Spinal cord (tissue), 10 donors: Measurements from ENCODE around the gene ST3GAL3. TPM values are rescaled to one million over a fixed set of nuclear protein-coding genes. Genes with fewer than 3 reads are reported as not detected.

Source experiments
- DNase-seq, 6 donors: peaks; one replicate each; pipeline versions ENCODE4 v3.0.0 to v3.0.0-alpha.2; 2013 to 2015; ENCODE audit warnings: low spot score in 6 of 6, low read depth in 4 of 6
- H3K27ac ChIP-seq: one replicate; pipeline ENCODE4 v1.5.1; 2013; ENCODE audit warnings: low read depth, low read length, control low read depth
- H3K27me3 ChIP-seq: one replicate; pipeline ENCODE4 v1.6.1; 2013; ENCODE audit warnings: low read length; ENCODE audit not compliant: control insufficient read depth, insufficient read depth
- H3K36me3 ChIP-seq: one replicate; pipeline ENCODE4 v1.6.1; 2013; ENCODE audit warnings: low read length; ENCODE audit not compliant: control insufficient read depth, insufficient read depth
- H3K4me1 ChIP-seq: one replicate; pipeline ENCODE4 v1.6.1; 2013; ENCODE audit warnings: low read length; ENCODE audit not compliant: control insufficient read depth, insufficient read depth
- H3K4me3 ChIP-seq: one replicate; pipeline ENCODE4 v1.5.1; 2013; ENCODE audit warnings: low read depth, low read length, control low read depth
- H3K9me3 ChIP-seq: one replicate; pipeline ENCODE4 v1.6.1; 2013; ENCODE audit warnings: low read length; ENCODE audit not compliant: control insufficient read depth, insufficient read depth
- WGBS: methylation state at CpG from one replicate; pipeline ENCODE4 v1.1.5; 2013; ENCODE audit warnings: missing lambda C conversion rate; ENCODE audit not compliant: insufficient coverage; 5-methylcytosine and 5-hydroxymethylcytosine counted together
- long read RNA-seq, 4 donors: transcript quantifications; one replicate each; lab custom pipeline, GENCODE V29; 2026
- polyA plus RNA-seq, 2 donors: library from polyadenylated mRNA; unstranded; fragments of 120-200 nt; gene quantifications; one replicate each; pipeline ENCODE4 v1.2.1, GENCODE V29; 2013; ENCODE audit not compliant: insufficient read length in 2 of 2
- total RNA-seq, 2 donors: library from RNA; depleted of rRNA in 1 of 2; stranded (reverse); fragments of 120-200 nt in 1 of 2; fragments of >200 nt in 1 of 2; gene quantifications; one replicate each; pipeline versions ENCODE4 v1.2.3 to v1.2.4, GENCODE V29; 2013 to 2014
- donor health status: healthy.

ST3GAL3 gene, protein sequence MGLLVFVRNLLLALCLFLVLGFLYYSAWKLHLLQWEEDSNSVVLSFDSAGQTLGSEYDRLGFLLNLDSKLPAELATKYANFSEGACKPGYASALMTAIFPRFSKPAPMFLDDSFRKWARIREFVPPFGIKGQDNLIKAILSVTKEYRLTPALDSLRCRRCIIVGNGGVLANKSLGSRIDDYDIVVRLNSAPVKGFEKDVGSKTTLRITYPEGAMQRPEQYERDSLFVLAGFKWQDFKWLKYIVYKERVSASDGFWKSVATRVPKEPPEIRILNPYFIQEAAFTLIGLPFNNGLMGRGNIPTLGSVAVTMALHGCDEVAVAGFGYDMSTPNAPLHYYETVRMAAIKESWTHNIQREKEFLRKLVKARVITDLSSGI
- 10 to 100 TPM; 29.6 to 39.5 TPM for total RNA-seq
- 10 to 100 TPM; 66.2 to 71.0 TPM for polyA plus RNA-seq
- long read RNA-seq, donor 1, transcript ST3GAL3-205 (12 exons, 2,299 nt), result major isoform, 7 of 14 reads
- long read RNA-seq, donor 1, partial matches to known transcripts, result 0 of 14 reads
- long read RNA-seq, donor 1, other reads (novel, unspliced or antisense), result 0 of 14 reads
- long read RNA-seq, donor 2, partial matches to known transcripts, result 0 of 3 reads
- long read RNA-seq, donor 2, other reads (novel, unspliced or antisense), result 0 of 3 reads
- long read RNA-seq, donor 3, transcript ST3GAL3-205 (12 exons, 2,299 nt), result major isoform, 5 of 10 reads
- long read RNA-seq, donor 3, partial matches to known transcripts, result 0 of 10 reads
- long read RNA-seq, donor 3, other reads (novel, unspliced or antisense), result 0 of 10 reads
- long read RNA-seq, donor 4, partial matches to known transcripts, result 0 of 4 reads
- long read RNA-seq, donor 4, other reads (novel, unspliced or antisense), result 0 of 4 reads

DNA sequence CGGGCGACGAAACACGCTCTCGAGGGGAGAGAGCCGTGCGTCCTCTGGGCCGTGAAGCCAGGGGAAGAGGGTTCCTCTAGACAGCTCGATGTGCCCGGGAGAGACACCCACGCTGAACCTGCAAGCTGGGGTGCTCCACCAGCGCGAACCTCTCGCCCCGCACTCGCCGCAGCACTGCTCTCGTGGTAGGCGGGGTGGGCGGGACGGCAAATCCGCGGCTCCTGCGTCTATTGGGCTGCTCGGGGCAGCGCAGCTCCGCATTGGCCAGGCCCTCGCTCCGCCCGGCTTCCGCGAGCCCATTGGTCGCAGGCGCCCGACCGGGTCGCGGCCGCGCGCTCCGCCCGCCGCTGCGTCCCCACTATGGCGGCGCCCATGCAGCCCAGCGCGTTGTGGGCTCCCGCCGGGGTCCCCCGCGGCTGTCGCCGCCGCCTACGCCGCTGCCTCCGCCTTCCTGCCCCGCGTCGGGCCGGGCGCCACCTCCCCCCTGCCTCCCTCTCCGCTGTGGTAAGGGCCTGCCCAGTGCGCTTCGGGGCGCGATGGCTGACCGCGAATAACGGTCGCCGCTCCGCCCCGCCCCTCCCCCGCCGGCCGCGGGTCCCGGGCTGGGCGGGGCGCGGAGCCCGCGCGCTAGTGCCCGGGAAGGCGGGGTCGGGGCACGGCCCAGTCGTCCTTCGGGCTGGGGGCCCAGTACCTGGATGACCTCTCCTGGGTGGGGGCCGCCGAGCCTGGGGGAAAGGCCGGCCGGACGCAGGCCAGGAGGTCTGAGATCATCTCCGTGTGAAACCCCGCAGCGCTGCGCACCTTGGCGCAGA is at the start of gene ST3GAL3:
Gene ST3GAL3 (plus strand): TSS at position 347 of the 812 bp plus-strand sequence. CDS start 28,727 bp downstream, outside the sequence.
- H3K27ac ChIP-seq, result peak within 1 kb of the TSS; percentile 80
- WGBS, result under 1% methylated on average over 103 of the region's 103 CpGs
- H3K36me3 ChIP-seq, result peaks cover 40% of the 10 kb centered on the region

DNA sequence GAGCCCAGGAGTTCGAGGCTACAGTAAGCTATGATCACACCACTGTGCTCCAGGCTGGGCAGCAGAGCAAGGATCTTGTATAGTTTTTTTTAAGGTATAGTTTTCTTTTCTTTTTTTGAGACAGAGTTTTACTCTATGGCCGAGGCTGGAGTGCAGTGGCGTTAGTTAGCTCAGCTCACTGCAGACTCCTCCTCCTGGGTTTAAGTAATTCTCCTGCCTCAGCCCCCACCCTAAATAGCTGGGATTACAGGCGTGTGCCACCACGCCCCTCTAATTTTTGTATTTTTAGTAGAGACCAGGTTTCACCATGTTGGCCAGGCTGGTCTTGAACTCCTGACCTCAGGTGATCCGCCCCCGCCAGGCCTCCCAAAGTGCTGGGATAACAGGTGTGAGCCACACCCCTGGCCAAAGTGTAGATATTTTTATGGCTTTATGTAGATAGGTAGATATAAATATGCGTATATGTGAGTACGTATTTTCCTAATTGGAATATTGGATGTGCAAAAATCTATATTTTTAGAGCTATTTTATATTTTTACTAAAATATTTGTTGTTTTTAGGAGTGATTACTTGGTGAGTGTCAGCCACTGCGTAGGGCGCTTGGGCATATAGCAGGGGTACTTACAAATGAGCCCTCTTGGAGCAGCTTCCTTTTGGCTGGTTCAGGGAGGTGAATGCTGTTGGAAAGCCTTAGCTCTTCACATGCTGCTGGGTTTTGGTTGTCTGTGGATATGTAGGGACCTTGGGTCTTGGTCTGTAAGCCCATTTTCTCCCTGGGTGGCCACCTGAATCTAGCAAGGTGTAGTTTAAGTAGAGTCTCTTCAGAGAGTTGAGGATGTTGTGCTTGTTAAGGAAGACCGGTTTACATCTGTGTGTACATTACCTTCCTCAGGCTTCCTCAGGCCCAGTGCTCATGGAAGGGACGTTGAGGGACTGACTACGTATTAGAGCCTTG is 47.8 kb upstream of the ST3GAL3 start:
- DNase-seq, result no peak
- H3K27ac ChIP-seq, result no peak overlapping the region
- 89% methylated on average over 6 of the region's 14 CpGs for WGBS
- no peaks in the 10 kb centered on the region for H3K4me1 ChIP-seq
- no peaks in the 10 kb centered on the region for H3K9me3 ChIP-seq
- no peaks in the 10 kb centered on the region for H3K27me3 ChIP-seq
- H3K4me3 ChIP-seq, result no peak overlapping the region
- peaks cover 90% of the 10 kb centered on the region for H3K36me3 ChIP-seq

More for the DNA sequence above, at the start of gene ST3GAL3:
- Histone ChIP-seq H3K4me3 (peak within 1 kb of the TSS; percentile 76), H3K4me1 (peaks cover 22% of the 10 kb centered on the region), H3K27me3 (no peaks in the 10 kb centered on the region), H3K9me3 (no peaks in the 10 kb centered on the region)
- DNase-seq, result peak; percentile 70 to 97 (median 82)

DNA sequence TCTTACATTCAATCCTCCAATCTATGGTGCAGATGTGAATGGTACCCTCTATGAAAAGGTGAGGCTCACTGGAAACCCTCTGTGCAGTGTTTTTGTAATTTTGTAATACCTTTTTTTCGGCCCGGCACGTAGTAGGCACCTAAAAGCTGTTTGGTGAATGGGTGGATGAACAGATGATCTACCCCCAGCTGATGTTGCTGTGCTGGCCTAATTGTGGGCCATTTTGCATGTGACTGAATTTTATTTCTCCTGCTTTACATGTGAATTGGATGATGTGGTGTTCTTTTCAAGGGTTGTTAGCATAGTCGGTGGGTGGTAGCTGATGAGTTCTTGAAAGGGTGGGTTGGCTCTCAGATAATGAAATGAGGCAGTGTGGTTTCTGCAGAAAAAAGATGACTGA is 47.0 kb upstream of the ST3GAL3 start:
- 37% methylated on average over 2 of the region's 4 CpGs for WGBS
- H3K27ac ChIP-seq, result no peak overlapping the region
- H3K4me1 ChIP-seq, result no peaks in the 10 kb centered on the region
- H3K27me3 ChIP-seq, result no peaks in the 10 kb centered on the region
- peaks cover 82% of the 10 kb centered on the region for H3K36me3 ChIP-seq
- H3K9me3 ChIP-seq, result no peaks in the 10 kb centered on the region
- H3K4me3 ChIP-seq, result no peak overlapping the region
- peak in 1 of 6 donors; percentile 39 for DNase-seq

DNA sequence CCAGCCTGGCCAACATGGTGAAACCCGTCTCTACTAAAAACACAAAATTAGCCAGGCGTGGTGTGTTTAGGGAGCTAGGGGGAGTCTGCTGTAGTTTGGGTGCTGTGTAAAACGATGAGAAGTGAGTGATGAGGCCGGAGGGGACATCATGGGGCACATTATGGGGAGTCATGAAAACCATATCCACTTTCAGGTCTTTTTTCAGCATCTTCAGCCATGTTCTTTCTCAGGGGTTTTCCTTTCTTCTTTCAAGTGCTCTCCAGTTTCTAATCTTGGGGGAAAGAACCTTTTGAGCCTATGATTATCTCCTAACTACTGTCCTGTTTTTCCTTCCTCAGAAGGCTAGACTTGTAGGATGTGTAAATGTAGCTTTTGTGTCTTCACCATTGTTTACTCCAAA is 43.0 kb upstream of the ST3GAL3 start:
- H3K4me1 ChIP-seq, result no peaks in the 10 kb centered on the region
- peaks cover 85% of the 10 kb centered on the region for H3K36me3 ChIP-seq
- H3K27me3 ChIP-seq, result no peaks in the 10 kb centered on the region
- no peak overlapping the region for H3K27ac ChIP-seq
- H3K4me3 ChIP-seq, result no peak overlapping the region
- no peaks in the 10 kb centered on the region for H3K9me3 ChIP-seq
- no CpG with 5 or more reads among the region's 4 CpGs for WGBS
- DNase-seq, result no peak

DNA sequence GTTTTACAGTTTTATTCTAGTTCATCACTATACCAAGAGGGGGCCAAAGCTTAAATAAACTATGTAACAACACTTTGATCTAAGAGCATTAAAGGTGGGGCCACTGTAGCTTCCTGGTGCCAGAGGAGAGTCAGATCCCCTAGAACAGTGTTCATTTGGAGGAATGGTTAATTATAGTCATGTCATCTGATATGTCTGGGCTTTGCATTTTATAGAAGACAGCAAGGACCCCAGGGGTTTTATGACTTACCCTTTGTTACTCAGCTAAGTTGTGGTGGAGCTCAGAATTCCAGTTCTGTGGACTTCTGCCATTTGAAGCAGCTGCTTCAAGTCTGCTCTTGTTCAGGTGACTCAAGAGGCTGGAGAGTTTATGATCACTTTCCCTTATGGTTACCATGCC is 40.7 kb upstream of the ST3GAL3 start:
- Histone ChIP-seq H3K9me3 (no peaks in the 10 kb centered on the region), H3K36me3 (peaks cover 88% of the 10 kb centered on the region), H3K4me1 (no peaks in the 10 kb centered on the region), H3K27ac (no peak overlapping the region), H3K27me3 (no peaks in the 10 kb centered on the region), H3K4me3 (no peak overlapping the region)
- no peak for DNase-seq

DNA sequence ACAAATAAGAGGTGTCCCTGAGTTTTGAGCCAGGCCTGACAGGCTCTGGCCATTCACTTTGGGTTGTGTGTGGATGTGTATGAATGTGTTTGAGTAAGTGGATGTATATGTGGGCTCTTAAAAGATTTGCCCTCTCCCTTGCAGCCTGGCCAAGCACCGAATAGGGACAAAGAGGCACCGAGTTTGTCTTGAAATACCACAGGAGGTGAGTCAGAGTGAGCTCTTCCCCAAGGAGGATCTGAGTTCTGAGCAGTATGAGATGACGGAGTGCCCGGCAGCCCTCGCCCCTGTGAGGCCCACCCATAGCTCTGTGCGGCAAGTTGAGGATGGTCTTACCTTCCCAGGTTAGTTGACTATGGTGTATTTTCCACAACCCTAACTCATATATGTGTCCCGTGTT is 38.4 kb upstream of the ST3GAL3 start:
- Histone ChIP-seq H3K36me3 (peaks cover 84% of the 10 kb centered on the region), H3K9me3 (no peaks in the 10 kb centered on the region), H3K27me3 (no peaks in the 10 kb centered on the region), H3K4me1 (no peaks in the 10 kb centered on the region), H3K4me3 (no peak overlapping the region), H3K27ac (no peak overlapping the region)
- no peak for DNase-seq
- 96% methylated on average over 4 of the region's 7 CpGs for WGBS

DNA sequence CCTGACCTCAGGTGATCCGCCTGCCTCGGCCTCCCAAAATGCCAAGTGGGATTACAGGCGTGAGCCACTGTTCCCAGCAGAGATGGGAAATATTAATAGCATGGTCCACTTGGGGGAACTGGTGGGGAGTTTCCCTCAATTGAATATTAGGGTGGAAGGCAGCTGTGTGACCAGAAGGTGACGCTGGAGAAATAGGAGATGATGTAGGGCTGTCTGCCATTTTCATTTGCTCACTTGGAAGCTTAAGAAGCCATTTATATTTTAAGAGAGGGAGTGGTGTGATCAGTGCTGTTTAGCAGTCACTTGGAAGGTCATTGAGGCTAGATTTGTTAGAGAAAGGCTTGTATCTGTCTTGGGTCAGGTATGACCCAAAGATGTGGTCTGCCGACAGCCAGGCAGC is 37.5 kb upstream of the ST3GAL3 start:
- H3K4me1 ChIP-seq, result no peaks in the 10 kb centered on the region
- no peaks in the 10 kb centered on the region for H3K27me3 ChIP-seq
- H3K27ac ChIP-seq, result no peak overlapping the region
- H3K36me3 ChIP-seq, result peaks cover 86% of the 10 kb centered on the region
- WGBS, result 95% methylated on average over 4 of the region's 5 CpGs
- no peak overlapping the region for H3K4me3 ChIP-seq
- DNase-seq, result no peak
- no peaks in the 10 kb centered on the region for H3K9me3 ChIP-seq

DNA sequence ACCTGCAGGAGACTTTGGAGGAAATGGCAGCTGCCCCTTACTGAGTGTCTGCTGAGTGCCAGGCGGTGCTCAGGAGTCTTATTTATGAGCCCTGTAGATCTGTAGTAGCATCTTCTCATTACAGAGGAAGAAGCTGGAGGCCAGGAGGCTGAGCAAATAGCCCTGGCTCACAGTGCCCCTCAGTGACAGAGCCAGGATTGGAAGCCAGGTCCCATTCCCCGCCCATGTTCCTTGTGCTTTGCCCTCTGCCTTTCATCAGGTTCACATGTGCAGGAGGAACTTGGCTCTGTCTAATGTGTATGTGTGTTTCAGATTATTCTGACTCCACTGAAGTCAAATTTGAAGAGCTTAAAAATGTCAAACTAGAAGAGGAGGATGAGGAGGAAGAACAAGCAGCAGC is 36.1 kb upstream of the ST3GAL3 start:
- no peaks in the 10 kb centered on the region for H3K9me3 ChIP-seq
- WGBS, result 96% methylated on average over 2 of the region's 2 CpGs
- no peaks in the 10 kb centered on the region for H3K27me3 ChIP-seq
- DNase-seq, result no peak
- H3K4me3 ChIP-seq, result no peak overlapping the region
- no peak overlapping the region for H3K27ac ChIP-seq
- peaks cover 92% of the 10 kb centered on the region for H3K36me3 ChIP-seq
- H3K4me1 ChIP-seq, result no peaks in the 10 kb centered on the region
